Stimulated activated CD4-positive, alpha-beta T cell treated with anti-CD3 and anti-CD28 coated beads, Interleukin-2, amount 100 ng/mL, for 24 hours (primary cell): ENCODE measurements around the gene HSDL1.

Experiments used
- DNase-seq, 2 donors: peaks; one replicate each; pipeline ENCODE4 v3.0.0-alpha.2; 2020

Gene HSDL1

DNA sequence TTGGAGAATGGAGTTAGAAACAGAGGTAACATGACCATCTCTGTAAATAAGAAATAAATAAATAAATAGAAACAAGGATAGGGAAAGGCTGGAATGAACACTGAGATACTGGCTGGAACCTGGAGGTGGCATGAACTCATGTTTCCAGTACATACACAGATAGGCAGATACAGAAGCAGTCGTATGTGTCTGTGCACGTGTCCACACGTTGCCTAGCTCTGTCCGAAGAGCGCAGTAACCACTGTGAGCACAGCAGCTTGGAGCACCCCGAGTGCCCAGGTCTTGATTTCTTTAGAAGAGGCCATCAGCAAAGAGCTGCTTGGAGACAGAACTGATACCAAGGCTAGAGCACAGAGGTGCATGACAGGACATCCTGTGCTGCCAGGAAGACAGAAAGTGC lies 65.3 kb downstream of the HSDL1 start:
- no peak for DNase-seq

DNA sequence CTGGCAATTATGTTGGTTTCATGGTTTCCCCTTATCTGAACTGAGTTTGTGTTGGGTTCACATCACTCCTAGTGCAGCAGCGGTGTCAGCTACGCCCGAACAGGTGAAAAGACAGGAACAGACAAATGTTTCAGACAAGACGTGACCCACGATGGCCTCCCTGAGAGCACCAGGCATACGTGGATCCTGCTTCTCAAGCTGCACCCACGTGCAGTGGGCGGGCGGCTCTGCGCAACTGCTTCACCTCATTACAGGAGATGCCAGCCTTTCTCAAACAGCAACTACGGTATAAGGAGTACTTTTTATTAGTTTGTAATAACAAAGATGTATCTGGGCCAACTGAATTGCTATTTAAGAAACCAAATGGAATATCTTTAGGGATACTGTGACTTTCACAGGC lies 69.6 kb downstream of the HSDL1 start:
- no peak for DNase-seq

DNA sequence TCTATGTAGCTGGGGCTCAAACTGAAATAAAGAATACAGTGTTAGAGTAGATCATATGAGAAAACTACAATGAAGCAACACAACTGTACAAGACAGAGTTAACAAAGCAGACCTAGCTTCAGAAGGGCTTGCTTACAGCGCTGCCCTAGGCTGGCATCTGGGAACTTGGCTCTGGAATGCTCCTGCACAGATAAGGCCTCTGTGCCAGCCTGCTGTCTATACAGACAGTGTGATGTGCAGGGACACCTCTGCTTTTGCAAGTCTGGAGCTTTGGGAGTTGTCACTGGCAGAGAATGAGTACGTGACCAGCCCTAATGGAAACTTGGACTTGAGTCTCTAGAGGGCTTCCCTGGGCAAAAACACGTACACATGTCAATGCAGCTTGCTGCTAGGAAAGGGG lies 70.3 kb downstream of the HSDL1 start:
- DNase-seq = no peak
